WTC11 (cell line): ENCODE measurements around the gene LARP4. TPM values are rescaled to one million over a fixed set of nuclear protein-coding genes. Genes with fewer than 3 reads are reported as not detected.
A peak's percentile ranks its signal among the peaks of the same experiment; 100 is the strongest.

Source experiments
- CTCF ChIP-seq: fragments of 200-600 bp; IDR thresholded peaks from 2 replicates; pipeline ENCODE4 v1.8.0; 2022; ENCODE audit warnings: antibody characterized with exemption
- ELF4 ChIP-seq: sonication (generic); formaldehyde crosslinking; IDR thresholded peaks from 2 replicates; pipeline ENCODE4 v1.8.1; 2022; ENCODE audit warnings: low read depth, mild to moderate bottlenecking, moderate library complexity, missing genetic modification reagents
- ETV6 ChIP-seq: sonication (generic); formaldehyde crosslinking; IDR thresholded peaks from 2 replicates; pipeline ENCODE4 v1.8.1; 2022; ENCODE audit warnings: mild to moderate bottlenecking, missing genetic modification reagents
- FOXJ3 ChIP-seq: sonication (generic); formaldehyde crosslinking; IDR thresholded peaks from 2 replicates; pipeline ENCODE4 v1.9.0; 2021; ENCODE audit warnings: missing genetic modification reagents, mild to moderate bottlenecking, borderline replicate concordance
- GRHL2 ChIP-seq: fragments of 250-450 bp; sonication (Bioruptor Pico); IDR thresholded peaks from 2 replicates; pipeline ENCODE4 v1.8.0; 2022; ENCODE audit warnings: mild to moderate bottlenecking, moderate library complexity; ENCODE audit not compliant: insufficient replicate concordance, severe bottlenecking
- KAT7 ChIP-seq: sonication (generic); formaldehyde crosslinking; IDR thresholded peaks from 2 replicates; pipeline ENCODE4 v1.8.1; 2023; ENCODE audit warnings: missing genetic modification reagents, mild to moderate bottlenecking, borderline replicate concordance
- MYBL2 ChIP-seq: sonication (generic); formaldehyde crosslinking; IDR thresholded peaks from 2 replicates; pipeline ENCODE4 v1.8.1; 2023; ENCODE audit warnings: mild to moderate bottlenecking, moderate library complexity, missing genetic modification reagents
- NFYB ChIP-seq: sonication (generic); formaldehyde crosslinking; conservative IDR thresholded peaks from 2 replicates; pipeline ENCODE4 v1.8.0; 2022; ENCODE audit warnings: low read depth, missing genetic modification reagents
- OVOL2 ChIP-seq: fragments of 250-450 bp; sonication (Bioruptor Pico); IDR thresholded peaks from 2 replicates; pipeline ENCODE4 v1.9.0; 2021; ENCODE audit warnings: mild to moderate bottlenecking, borderline replicate concordance
- RELA ChIP-seq: sonication (generic); formaldehyde crosslinking; IDR thresholded peaks from 2 replicates; pipeline ENCODE4 v1.8.1; 2022; ENCODE audit warnings: missing genetic modification reagents, mild to moderate bottlenecking, borderline replicate concordance
- SMAD3 ChIP-seq: sonication (generic); formaldehyde crosslinking; IDR thresholded peaks from 2 replicates; pipeline ENCODE4 v1.8.0; 2022; ENCODE audit warnings: missing genetic modification reagents, mild to moderate bottlenecking, borderline replicate concordance
- TCF7 ChIP-seq: sonication (generic); formaldehyde crosslinking; IDR thresholded peaks from 2 replicates; pipeline ENCODE4 v1.8.0; 2022; ENCODE audit warnings: mild to moderate bottlenecking, low read depth, missing genetic modification reagents, moderate library complexity
- USF1 ChIP-seq: sonication (generic); formaldehyde crosslinking; IDR thresholded peaks from 2 replicates; pipeline ENCODE4 v1.8.0; 2022; ENCODE audit warnings: mild to moderate bottlenecking, missing genetic modification reagents
- ZNF263 ChIP-seq: sonication (generic); formaldehyde crosslinking; IDR thresholded peaks from 2 replicates; pipeline ENCODE4 v1.8.1; 2022; ENCODE audit warnings: low read depth, mild to moderate bottlenecking, moderate library complexity, missing genetic modification reagents
- ZNF317 ChIP-seq: sonication (generic); formaldehyde crosslinking; IDR thresholded peaks from 2 replicates; pipeline ENCODE4 v1.8.1; 2023; ENCODE audit warnings: low read depth, mild to moderate bottlenecking, moderate library complexity, missing genetic modification reagents, borderline replicate concordance
- ZSCAN18 ChIP-seq: fragments of 250-450 bp; sonication (Bioruptor Pico); IDR thresholded peaks from 2 replicates; pipeline ENCODE4 v2.1.2; 2022; ENCODE audit warnings: mild to moderate bottlenecking, moderate library complexity
- total RNA-seq: library from RNA; stranded (reverse); gene quantifications from 3 replicates; pipeline ENCODE4 v1.2.3, GENCODE V29; 2021
- TF ChIP-seq, protein P1 (sequence below): sonication (generic); formaldehyde crosslinking; IDR thresholded peaks from 2 replicates; pipeline ENCODE4 v1.8.1; 2022; ENCODE audit warnings: mild to moderate bottlenecking, moderate library complexity, missing genetic modification reagents
- TF ChIP-seq, protein P2 (sequence below): sonication (generic); formaldehyde crosslinking; IDR thresholded peaks from 2 replicates; pipeline ENCODE4 v1.8.0; 2022; ENCODE audit warnings: mild to moderate bottlenecking, missing genetic modification reagents
- TF ChIP-seq, protein P3 (sequence below): sonication (generic); formaldehyde crosslinking; IDR thresholded peaks from 2 replicates; pipeline ENCODE4 v1.8.0; 2022; ENCODE audit warnings: missing genetic modification reagents
- TF ChIP-seq, protein P4 (sequence below): sonication (generic); formaldehyde crosslinking; IDR thresholded peaks from 2 replicates; pipeline ENCODE4 v1.8.1; 2022; ENCODE audit warnings: mild to moderate bottlenecking, missing genetic modification reagents, moderate library complexity, borderline replicate concordance
- TF ChIP-seq, protein P5 (sequence below): sonication (generic); formaldehyde crosslinking; IDR thresholded peaks from 2 replicates; pipeline ENCODE4 v1.8.1; 2023; ENCODE audit warnings: mild to moderate bottlenecking, missing genetic modification reagents, moderate library complexity
- TF ChIP-seq, protein P6 (sequence below): fragments of 250-450 bp; sonication (Bioruptor Pico); IDR thresholded peaks from 2 replicates; pipeline ENCODE4 v1.9.0; 2021; ENCODE audit warnings: mild to moderate bottlenecking
- TF ChIP-seq, protein P7 (sequence below): sonication (generic); formaldehyde crosslinking; IDR thresholded peaks from 2 replicates; pipeline ENCODE4 v1.8.1; 2022; ENCODE audit warnings: missing genetic modification reagents, borderline replicate concordance

The LARP4 gene
- total RNA-seq, 1 experiment from 2014 or later: 73.9 TPM

DNA sequence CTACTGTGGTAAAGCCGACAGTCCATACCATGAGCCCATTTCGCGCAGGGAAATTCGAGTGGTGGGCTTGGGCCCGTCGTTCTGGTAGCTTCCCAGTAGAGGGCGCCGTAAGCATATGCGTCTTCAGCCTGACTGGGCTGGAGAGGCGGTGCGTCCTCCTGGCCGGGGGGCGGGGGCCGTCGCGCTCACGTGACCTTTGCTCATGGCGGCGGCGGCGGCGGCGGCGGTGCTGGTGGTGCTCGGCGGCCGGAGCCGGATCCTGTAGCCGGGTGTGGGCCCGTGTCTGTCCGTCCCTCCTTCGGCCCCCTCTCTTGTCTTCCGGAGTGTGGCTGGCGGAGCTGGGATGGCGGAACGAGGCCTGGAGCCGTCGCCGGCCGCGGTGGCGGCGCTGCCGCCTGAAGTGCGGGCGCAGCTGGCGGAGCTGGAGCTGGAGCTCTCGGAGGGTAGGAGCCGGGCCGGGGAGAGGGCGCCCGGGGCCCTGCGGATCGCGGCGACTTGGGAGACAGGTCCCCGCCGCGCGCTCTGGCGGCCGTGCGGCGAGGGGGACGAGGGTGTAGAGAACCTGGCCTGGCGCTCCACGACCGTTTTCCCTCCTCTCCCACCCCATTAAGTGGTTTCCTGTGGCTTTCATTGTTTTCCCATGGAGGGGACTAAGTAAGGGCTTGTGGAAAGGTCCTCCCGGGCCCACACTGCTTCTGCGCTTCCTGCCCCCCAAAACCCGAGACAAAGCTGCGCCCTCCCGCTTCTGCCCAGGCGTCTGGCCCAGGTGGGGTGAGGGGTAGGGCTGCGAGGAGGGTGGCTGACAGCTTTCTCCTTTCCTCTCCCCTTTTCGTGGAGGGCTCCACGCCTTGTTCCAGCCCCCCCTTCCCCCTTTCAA, 104.4 kb downstream of the LARP4 start, which contains the start of gene DIP2B (continued):
- TF ChIP-seq, protein P1, sequence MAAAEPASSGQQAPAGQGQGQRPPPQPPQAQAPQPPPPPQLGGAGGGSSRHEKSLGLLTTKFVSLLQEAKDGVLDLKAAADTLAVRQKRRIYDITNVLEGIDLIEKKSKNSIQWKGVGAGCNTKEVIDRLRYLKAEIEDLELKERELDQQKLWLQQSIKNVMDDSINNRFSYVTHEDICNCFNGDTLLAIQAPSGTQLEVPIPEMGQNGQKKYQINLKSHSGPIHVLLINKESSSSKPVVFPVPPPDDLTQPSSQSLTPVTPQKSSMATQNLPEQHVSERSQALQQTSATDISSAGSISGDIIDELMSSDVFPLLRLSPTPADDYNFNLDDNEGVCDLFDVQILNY (CRISPR knock-in tag): peak; percentile 57; the same call in 1 of the 2 replicates
- TF ChIP-seq, protein P2, sequence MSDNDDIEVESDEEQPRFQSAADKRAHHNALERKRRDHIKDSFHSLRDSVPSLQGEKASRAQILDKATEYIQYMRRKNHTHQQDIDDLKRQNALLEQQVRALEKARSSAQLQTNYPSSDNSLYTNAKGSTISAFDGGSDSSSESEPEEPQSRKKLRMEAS (CRISPR knock-in tag): peak; percentile 50; the same call in 1 of the 2 replicates
- TF ChIP-seq ZNF263 (CRISPR knock-in tag): no peak
- TF ChIP-seq, protein P3, sequence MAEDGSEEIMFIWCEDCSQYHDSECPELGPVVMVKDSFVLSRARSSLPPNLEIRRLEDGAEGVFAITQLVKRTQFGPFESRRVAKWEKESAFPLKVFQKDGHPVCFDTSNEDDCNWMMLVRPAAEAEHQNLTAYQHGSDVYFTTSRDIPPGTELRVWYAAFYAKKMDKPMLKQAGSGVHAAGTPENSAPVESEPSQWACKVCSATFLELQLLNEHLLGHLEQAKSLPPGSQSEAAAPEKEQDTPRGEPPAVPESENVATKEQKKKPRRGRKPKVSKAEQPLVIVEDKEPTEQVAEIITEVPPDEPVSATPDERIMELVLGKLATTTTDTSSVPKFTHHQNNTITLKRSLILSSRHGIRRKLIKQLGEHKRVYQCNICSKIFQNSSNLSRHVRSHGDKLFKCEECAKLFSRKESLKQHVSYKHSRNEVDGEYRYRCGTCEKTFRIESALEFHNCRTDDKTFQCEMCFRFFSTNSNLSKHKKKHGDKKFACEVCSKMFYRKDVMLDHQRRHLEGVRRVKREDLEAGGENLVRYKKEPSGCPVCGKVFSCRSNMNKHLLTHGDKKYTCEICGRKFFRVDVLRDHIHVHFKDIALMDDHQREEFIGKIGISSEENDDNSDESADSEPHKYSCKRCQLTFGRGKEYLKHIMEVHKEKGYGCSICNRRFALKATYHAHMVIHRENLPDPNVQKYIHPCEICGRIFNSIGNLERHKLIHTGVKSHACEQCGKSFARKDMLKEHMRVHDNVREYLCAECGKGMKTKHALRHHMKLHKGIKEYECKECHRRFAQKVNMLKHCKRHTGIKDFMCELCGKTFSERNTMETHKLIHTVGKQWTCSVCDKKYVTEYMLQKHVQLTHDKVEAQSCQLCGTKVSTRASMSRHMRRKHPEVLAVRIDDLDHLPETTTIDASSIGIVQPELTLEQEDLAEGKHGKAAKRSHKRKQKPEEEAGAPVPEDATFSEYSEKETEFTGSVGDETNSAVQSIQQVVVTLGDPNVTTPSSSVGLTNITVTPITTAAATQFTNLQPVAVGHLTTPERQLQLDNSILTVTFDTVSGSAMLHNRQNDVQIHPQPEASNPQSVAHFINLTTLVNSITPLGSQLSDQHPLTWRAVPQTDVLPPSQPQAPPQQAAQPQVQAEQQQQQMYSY (CRISPR knock-in tag): no peak
- no peak for TF ChIP-seq FOXJ3 (CRISPR knock-in tag)
- TF ChIP-seq SMAD3 (CRISPR knock-in tag): no peak
- TF ChIP-seq KAT7 (CRISPR knock-in tag): peak; percentile 94; the same call in 1 of the 2 replicates
- TF ChIP-seq OVOL2 (CRISPR knock-in tag): no peak
- TF ChIP-seq ZNF317: no peak
- TF ChIP-seq, protein P4, sequence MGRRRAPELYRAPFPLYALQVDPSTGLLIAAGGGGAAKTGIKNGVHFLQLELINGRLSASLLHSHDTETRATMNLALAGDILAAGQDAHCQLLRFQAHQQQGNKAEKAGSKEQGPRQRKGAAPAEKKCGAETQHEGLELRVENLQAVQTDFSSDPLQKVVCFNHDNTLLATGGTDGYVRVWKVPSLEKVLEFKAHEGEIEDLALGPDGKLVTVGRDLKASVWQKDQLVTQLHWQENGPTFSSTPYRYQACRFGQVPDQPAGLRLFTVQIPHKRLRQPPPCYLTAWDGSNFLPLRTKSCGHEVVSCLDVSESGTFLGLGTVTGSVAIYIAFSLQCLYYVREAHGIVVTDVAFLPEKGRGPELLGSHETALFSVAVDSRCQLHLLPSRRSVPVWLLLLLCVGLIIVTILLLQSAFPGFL (CRISPR knock-in tag): no peak
- peak; percentile 78; the same call in 1 of the 2 replicates for TF ChIP-seq MYBL2 (CRISPR knock-in tag)
- no peak for TF ChIP-seq ELF4
- TF ChIP-seq USF1 (CRISPR knock-in tag): peak; percentile 98
- TF ChIP-seq NFYB: no peak
- TF ChIP-seq CTCF: peak; percentile 84
- TF ChIP-seq RELA (CRISPR knock-in tag): 0 out of 2 replicates have a peak, but pooled peaks have one; percentile 74
- peak; percentile 93 for TF ChIP-seq ETV6 (CRISPR knock-in tag)
- TF ChIP-seq, protein P5, sequence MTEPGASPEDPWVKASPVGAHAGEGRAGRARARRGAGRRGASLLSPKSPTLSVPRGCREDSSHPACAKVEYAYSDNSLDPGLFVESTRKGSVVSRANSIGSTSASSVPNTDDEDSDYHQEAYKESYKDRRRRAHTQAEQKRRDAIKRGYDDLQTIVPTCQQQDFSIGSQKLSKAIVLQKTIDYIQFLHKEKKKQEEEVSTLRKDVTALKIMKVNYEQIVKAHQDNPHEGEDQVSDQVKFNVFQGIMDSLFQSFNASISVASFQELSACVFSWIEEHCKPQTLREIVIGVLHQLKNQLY (CRISPR knock-in tag): no peak
- TF ChIP-seq, protein P6, sequence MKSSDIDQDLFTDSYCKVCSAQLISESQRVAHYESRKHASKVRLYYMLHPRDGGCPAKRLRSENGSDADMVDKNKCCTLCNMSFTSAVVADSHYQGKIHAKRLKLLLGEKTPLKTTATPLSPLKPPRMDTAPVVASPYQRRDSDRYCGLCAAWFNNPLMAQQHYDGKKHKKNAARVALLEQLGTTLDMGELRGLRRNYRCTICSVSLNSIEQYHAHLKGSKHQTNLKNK (CRISPR knock-in tag): no peak
- no peak for TF ChIP-seq ZSCAN18 (CRISPR knock-in tag)
- TF ChIP-seq GRHL2 (CRISPR knock-in tag): no peak
- TF ChIP-seq, protein P7, sequence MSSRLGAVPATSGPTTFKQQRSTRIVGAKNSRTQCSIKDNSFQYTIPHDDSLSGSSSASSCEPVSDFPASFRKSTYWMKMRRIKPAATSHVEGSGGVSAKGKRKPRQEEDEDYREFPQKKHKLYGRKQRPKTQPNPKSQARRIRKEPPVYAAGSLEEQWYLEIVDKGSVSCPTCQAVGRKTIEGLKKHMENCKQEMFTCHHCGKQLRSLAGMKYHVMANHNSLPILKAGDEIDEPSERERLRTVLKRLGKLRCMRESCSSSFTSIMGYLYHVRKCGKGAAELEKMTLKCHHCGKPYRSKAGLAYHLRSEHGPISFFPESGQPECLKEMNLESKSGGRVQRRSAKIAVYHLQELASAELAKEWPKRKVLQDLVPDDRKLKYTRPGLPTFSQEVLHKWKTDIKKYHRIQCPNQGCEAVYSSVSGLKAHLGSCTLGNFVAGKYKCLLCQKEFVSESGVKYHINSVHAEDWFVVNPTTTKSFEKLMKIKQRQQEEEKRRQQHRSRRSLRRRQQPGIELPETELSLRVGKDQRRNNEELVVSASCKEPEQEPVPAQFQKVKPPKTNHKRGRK (CRISPR knock-in tag): no peak
- TF ChIP-seq TCF7: no peak
